Stimulated activated CD8-positive, alpha-beta memory T cell treated with anti-CD3 and anti-CD28 coated beads, Interleukin-15, amount 100 ng/mL, for 4 hours (primary cell): ENCODE measurements around the gene CPEB2.

Source experiments
- DNase-seq, 2 donors: peaks; one replicate each; pipeline ENCODE4 v3.0.0-alpha.2; 2020; ENCODE audit warnings: low read depth in 2 of 2

CPEB2 gene

DNA sequence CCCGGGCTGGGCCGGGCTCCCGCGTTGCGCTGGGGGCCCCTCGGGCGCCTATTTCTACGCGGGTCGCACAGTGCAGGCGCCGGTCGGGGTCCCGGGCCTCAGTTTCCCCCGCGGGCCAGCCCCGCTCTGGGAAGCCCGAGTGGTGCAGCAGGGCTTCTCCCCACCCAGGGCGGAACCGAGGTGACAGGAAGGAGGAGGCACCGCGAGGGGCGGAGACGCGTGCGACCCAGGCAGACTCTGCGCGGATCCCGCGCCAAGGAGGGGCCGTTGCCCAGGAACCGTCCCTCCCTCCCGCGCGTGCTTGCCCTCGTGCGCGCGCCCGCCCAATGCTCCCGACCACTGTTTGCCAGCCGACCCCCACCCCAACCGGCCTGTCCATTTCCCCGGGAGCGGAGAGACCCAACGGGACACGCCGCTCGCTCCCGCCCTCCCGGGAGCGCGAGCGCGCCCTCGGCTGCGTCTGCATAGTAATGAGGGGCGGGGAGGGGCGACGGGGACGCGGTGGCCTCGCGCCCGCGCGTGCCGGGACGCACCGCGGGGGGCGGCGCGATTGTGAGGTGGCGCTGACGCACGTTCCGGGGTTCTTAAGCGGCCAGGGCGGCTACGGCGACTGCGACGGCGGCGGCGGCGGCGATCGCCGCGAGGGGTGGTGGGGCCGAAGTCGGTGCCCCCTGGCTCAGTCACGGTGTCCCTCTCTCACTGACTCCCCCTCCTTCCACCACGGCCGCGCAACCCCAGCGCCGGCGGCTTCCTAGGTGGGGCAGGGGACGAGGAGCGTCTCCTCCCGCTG, at the start of gene CPEB2:
Gene CPEB2, plus strand, starts transcription at position 613 of the 790 bp plus-strand sequence. CDS start 193 bp downstream, outside the sequence.
- DNase-seq = peak; percentile 81 to 86

DNA sequence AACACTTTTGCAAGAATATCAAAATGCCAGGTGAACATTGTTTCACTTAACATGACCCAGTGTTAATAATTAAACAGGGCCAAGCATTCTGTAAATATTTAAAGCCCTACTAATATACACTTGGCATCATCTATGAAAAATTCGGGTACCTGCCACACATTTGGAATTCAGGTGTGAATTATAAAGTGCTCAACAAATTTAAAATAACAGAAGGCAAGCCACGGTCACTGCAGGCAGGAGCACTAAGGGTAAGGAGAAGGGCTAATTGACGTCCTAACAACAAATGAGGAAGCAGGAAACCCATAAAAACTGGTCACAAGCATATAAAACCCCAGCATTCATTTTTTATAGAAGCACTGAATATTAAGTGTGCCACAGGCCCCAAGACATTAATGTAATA, 43.8 kb upstream of the CPEB2 start:
- no peak for DNase-seq

DNA sequence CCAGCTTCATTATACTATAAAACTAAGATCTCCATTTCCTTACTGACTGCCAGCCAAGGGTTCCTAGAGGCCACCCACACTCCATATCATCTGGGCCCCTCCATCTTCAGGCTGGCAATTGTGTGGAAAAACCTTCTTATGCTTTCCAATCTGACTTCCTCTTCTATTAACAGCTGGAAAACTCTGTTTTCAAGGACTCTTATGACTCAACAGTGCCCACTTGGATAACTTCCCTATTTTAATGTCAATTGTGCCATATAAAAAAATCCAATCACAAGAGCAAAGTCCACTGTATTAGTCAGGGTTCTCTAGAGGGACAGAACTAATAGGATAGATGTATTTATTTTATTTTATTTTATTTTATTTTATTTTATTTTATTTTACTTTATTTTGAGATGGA, 41.0 kb upstream of the CPEB2 start:
- no peak for DNase-seq

DNA sequence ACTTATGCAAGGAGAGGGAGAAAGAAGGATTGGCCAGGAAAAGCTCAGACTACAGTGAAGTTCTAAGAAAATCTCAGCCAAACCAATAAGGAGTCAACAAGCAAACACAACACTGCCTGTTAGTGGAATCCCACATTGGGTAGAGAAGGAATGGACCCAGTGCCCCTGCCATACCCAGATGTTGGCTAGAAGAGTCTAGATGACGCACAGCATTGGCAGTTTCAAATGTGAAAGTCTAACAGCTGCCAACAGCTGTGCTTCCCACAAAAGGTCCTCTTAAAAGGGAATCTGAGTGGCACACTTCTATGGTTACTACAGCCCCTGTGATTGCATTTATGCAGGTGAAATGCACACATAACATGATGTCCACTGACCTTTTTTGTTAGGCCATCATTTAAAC, 37.2 kb upstream of the CPEB2 start:
- no peak for DNase-seq

DNA sequence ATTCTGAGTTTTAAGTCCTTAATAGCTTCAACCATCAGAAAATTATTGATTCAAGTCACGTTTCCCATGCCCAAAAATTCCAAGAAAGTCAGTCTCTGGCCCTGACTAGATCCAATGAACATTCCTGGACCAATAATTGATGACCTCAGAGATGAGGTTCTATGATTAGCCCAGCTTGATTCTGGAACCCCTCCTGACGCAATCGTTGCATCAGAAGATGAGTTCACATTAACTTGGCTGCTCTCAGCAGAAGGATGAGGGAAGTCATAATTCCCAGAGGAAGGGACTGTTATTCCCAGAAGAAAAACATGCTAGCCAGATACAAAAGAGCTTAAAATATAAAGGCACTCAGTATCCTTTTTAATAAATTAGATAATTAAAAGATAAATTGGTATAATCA, 34.3 kb upstream of the CPEB2 start:
- no peak for DNase-seq

DNA sequence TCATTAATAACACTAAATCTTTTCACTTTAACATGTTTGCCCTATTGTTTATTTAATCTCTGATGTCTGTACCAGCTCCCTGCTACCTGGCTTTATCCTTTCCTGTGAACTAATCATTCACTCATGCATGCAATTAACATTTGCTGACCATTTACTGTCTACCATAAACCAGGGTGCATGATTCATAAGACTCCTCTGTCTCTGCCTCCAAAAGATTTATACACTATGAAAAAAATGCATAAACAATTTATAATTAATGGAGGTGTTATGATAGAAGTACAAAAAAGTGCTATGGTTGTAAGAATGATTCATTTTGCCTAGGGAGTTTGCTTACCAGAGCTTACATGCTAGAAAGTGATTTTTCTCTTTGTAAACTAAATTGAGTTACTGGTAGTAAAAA, 24.5 kb upstream of the CPEB2 start:
- DNase-seq = no peak

DNA sequence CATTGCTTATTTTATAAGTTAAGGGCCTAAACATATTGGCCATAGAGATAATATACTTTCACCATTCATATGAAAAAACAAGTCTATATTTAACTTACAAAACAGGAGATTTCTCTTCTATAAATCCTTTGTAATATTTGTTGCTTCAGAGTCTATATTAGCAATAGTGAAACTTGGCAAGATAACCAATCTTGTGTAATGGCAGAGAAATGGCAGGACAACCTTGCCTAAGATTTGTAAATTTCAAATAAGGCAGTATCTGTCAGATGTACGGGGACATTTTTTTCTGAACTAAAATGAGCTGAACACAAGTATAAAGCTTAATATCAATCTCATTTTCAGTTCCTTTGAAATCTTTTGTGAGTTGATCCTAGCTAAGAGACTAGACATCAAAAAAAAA, 17.8 kb upstream of the CPEB2 start:
- no peak for DNase-seq

DNA sequence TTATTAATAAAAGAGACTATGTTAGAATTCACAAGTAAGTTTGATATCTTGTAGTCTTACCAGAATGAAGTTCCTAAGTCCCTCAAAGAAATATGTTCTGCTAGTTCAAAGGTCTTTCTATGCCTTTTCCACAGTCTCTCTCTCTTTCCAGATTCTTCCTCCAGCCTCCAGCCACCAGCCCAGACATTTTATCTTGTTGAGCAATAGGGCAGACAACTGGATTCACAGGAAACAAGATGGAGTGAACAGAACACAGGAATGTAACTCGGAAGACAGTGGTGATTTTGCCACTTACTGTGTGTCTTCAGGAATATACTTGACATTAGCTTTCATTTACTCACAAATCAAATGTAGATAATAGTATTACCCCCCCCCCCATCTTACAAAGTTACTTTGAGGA, 17.1 kb upstream of the CPEB2 start:
- DNase-seq = no peak

DNA sequence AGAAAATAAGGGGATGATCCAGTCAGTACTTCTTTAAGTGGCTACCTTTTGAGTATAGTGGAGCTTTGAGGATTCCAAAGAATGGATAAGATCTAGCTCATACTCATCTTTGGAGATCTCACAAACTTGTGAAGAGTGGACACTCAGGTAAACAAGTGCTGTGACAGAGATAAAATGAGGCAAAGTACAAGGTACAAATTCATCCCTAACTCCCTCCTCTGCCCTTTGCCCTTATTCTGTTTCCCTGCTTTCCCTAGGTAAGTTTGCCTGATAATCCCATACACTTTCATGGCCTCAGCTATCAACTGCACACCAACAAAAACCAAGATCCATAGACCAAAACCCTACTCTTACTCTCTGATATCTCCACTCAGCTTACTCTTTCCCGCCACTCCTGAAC, 16.4 kb upstream of the CPEB2 start:
- DNase-seq = no peak

DNA sequence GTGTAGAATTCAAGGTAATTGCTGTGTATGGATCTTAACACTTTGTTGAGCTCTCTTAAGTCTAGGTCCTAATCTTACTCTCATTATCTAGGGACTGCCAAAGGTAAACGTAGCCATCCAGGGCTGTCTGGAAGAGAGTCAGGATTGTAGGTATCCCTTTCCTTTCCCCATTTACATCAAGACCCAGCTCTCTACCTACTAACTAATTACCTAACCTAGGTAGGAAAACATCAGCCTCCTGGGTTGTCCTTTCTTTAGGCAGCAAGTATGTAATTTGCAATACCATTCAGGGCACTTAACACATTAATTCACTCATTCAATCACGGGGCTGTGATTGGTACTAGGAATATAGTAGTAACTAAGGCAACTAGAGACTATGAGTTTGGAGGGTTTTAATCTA, 15.2 kb upstream of the CPEB2 start:
- no peak for DNase-seq

DNA sequence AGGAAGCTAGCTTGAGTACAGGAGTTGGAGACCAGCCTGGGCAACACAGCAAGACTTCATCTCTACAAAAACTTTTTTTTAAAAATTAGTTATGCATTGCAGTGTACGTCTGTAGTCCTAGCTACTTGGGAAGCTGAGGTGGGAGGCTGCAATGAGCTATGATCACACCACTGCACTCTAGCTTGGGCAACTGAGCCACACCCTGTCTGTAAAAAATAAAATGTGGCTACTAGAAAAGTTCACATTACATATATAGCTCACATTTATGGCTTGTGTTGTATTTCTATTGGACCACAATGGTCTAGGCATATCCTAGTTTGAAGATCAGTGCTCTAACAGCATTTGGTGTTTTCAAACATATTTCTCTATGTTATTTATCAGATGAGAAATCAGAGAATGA, 11.8 kb upstream of the CPEB2 start:
- no peak for DNase-seq

DNA sequence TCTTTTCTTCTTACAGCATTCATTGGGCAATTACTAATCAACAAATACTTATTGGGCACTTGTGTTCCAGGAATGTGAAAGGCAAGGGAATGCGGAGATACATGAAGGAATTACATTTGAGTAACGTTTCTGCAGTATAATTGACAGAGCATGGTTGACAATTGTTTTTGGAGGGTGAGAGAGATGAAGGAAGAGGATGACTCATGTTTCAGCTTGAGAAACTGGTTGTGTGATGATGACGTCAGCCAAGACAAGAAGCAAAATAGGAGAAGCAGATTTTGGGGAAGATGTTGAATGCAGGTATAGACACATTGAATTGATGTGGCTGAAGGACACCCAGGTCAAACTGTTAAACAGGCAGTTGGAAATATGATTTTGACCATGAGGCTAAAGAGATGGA, 8.0 kb upstream of the CPEB2 start:
- DNase-seq = no peak

DNA sequence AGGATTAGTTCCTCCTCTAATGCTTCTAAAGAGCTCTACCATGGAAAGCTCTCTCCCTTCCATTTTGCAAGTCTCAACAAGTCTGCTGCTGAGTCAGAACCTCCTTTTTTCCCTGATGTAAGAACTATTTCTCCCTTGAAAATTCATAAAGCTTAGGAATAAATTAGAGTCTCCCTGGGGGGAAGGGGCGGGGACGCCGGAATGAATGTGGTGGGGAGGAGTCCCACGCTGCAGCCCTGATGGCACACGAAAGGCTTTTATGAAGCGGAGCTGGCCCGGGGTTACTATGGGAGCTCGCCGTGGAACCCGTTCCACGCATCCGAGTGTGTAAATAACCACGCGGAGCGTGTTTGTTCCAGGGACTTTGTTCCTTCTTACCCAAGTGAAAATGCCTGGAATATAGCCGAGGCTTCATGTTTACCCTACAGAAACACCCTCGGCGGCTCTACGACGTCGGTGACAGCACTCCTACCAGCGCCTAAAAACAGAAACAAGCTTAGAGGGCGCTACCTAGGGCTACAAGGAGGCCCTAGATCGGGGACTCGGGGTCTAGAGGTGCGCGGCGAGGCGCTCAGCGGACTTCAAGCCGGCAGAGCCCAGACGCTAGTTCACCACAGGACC, 923 bp upstream of the CPEB2 start:
- peak in 1 of 2 donors; percentile 12 for DNase-seq

DNA sequence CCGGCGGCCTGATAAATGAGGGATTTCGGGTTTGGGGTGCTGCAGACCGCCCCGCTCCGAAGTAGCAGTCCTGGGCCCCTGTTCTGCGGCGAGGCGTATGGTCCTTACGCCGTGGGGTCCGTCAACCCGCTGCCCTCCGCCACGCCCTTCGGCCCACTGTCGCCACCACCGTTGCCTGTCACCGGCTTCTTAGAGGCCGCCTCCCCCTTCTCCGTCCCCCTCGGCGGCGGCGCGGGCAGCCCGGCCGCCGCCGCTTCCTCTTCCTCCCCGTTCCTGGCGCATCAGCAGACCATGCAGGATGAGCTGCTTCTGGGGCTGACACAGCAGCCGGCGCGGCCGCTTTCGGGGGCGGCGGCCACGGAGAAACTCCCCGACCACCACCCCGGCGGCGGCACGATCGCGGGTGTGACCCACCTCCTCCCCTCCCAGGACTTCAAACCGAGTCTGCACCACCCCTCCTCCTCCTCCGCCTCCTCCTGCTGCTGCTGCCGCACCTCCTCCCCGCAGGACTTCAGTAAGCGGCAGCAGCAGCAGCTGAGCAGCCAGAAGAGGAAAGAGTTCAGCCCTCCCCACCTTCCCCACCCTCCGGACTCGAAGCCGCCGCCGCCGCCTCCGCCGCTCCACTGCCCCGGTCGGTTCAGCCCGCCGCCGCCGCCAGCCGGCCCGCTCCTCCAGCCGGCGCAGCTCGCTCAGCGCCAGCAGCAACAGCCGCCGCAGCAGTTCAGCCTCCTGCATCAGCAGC, 549 bp downstream of the CPEB2 start:
- DNase-seq = peak; percentile 69 to 74

DNA sequence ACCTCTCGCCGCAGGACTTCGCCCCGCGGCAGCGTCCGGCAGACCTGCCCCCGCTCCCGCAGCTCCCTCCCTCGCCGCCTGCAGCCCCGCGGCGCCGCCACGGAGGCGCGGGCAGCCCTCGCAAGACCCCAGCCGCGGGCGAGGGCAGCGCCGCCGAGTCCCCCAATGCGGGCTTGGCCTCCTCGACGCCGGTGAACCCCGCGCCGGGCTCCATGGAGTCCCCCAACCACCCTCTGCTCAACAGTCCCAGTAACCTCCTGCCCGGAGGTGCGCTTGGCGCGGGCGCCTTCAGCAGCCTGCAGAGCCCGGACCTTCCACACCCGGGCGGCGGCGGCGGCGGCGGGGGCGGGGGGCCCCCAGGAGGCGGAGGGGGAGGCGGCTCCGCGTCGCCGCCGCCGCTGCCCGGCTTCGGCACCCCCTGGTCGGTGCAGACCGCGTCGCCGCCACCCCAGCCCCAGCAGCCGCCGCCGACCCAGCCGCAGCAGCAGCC, 1.2 kb downstream of the CPEB2 start:
- DNase-seq = peak; percentile 19 to 41

DNA sequence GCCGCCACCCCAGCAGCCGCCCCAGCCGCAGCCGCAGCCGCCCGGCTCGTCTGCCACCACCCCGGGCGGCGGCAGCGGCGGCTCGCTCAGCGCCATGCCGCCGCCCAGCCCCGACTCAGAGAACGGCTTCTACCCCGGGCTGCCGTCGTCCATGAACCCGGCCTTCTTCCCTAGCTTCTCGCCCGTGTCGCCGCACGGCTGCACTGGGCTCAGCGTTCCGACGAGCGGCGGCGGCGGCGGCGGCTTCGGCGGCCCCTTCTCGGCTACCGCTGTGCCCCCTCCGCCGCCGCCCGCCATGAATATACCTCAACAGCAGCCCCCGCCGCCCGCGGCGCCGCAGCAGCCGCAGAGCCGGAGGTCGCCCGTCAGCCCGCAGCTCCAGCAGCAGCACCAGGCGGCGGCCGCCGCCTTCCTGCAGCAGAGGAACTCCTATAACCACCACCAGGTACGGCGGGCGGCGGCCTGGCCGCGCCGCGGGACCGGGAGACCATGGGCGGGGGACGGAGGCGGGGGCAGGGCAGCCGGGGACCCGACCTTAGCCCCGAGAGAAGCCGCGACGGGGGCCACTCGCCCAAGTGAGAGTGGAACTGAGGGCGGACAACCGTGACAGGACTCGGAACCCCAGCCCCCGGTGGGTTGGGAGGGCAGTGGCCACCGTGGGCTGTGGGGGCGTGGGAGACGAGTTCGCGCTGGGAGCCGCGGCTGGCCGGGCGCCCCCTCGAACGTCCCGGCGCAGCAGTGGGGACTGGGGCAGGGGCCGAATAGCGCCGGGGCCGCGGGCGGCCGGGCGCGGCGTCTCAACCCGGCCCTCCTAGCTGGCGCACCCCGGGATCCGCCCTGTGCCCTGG, 1.8 kb downstream of the CPEB2 start:
- DNase-seq = peak; percentile 16 to 32

DNA sequence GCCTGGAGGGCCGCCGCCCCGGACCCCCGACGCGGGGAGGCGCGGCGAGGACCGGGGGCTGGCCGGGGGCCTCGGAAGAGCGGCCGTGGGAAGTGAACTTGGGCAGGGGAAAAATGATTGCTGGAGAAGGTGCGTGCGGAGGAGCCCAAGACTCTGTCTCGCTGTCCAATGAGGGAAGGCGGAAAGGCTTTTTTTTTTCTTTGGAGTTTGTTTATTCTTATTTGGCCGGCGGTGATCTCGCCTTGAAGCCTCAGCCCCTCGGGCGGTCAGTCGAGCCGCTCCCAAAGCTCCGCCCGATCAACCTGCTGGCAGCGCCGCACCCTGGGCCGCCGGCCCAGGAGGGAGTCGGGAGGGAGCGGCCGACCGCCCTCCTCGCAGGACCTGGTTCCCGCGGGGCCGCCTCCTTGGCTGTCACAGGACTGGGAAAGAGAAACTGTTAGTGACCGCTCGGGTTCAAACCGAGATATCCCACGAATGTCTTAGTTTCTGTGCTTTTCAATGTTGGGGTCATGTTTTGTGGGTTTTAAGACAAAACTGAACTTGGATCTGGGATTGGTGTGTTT, 2.5 kb downstream of the CPEB2 start:
- peak in 1 of 2 donors; percentile 6 for DNase-seq

DNA sequence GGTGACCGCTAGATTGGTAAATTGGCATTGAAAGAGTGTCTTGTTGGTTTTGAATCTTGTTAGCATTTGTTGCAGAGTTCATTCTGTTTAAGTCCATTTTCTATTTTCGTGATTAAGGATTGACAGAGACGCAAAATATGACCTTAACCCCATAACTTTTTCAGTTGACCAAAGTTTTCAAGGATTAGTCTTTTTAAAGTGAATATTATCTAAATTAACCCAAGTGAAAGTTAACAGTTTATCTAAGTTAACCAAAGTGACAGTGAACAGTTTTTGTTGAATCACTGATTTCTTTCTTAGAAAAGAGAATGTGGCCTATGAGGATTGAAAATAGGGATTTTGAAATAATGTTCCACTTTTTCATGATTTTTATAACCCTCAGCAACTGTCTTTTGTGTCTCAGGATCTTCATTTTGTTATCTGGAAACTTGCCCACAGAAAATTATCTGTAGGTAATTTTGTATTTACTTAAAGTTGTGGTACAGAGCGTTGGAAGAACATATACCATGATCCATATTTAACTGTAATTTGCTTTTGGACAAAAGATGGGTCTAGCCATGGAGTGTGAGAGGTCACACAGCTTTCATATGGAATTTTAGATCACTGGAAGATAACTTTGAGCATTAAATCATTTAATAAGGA, 3.3 kb downstream of the CPEB2 start:
- DNase-seq = no peak

DNA sequence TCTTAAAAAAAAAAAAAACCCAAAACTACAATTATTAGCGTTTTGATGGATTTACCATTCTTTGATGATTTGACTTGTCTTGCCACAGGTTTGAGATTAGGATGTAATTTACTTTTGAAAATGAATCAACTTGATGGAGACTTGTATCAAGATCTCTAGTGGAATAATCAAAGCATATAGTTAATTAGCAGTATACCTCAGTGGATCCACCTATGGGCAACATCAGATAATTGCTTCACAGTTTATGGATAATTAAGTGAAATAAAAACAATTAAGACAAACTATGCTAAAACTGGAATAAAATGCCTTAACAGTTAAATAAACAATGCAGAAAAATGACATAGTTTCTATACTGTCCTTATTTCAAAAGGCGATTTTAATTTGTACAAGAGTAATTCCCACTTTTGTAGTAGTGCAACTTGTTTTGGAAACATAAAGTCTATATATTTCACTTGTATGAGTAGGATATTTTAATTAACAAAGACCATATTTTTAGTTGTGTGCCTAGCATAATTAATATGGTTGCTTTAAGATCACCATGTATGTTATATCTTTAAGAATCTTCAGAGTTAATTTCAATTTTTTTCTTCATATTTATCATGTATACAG, 4.2 kb downstream of the CPEB2 start:
- DNase-seq = no peak

DNA sequence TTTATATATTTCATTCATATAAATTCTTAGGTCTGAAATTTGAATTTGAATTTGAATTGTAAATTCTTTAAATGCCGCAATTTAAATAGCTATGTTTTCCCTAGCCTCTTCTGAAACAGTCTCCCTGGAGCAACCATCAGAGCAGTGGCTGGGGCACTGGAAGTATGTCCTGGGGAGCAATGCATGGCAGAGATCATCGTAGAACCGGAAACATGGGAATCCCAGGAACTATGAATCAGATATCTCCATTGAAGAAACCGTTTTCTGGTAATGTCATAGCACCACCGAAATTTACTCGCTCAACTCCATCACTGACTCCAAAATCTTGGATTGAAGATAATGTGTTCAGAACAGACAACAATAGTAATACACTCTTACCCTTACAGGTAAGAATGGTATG, 4.9 kb downstream of the CPEB2 start:
- no peak for DNase-seq
